HG03342 (cell line): ENCODE data around the gene OTULIN.

Source experiments
- ATAC-seq: cut with Tn5 transposase; IDR thresholded peaks from one replicate; pipeline ENCODE4 v1.9.1; 2021; ENCODE audit warnings: mild to moderate bottlenecking, moderate library complexity; ENCODE audit not compliant: unreplicated experiment

OTULIN gene

GRCh38 chr5:14739981-14740380 is 75.5 kb downstream of the OTULIN start:
- no peak for ATAC-seq

- no peak for ATAC-seq
These were observed 76.6 kb downstream of the OTULIN start for GRCh38 chr5:14741131-14741530.

GRCh38 chr5:14741801-14742440 is 77.4 kb downstream of the OTULIN start:
- ATAC-seq = no peak

- no peak for ATAC-seq
These were observed 78.0 kb downstream of the OTULIN start for GRCh38 chr5:14742498-14742897.

- ATAC-seq = no peak
These were observed 79.2 kb downstream of the OTULIN start for GRCh38 chr5:14743601-14744295.

GRCh38 chr5:14744296-14745187 is 80.0 kb downstream of the OTULIN start:
- no peak for ATAC-seq

GRCh38 chr5:14745188-14745563 is 80.7 kb downstream of the OTULIN start:
- ATAC-seq = no peak

- no peak for ATAC-seq
These were observed 81.2 kb downstream of the OTULIN start for GRCh38 chr5:14745753-14746152.

GRCh38 chr5:14748180-14748900 is 83.8 kb downstream of the OTULIN start:
- no peak for ATAC-seq
